Measurements from ENCODE around the gene TYW1.
"Not testable (repeated sequence)": the region's sequence is repeated elsewhere in the genome, so short reads cannot be mapped to it uniquely, and the experiment has no call there.

The TYW1 gene

GRCh38 chr7:67135617-67136486 is 139.2 kb downstream of the TYW1 start:
- not testable (repeated sequence) for DNase-seq

GRCh38 chr7:67137489-67137888 is 140.9 kb downstream of the TYW1 start:
- DNase-seq: not testable (repeated sequence)

- not testable (repeated sequence) for DNase-seq
These were observed 143.2 kb downstream of the TYW1 start for GRCh38 chr7:67139876-67140275.

GRCh38 chr7:67141001-67141400 is 144.4 kb downstream of the TYW1 start:
- not testable (repeated sequence) for DNase-seq

GRCh38 chr7:67143091-67143786 is 146.6 kb downstream of the TYW1 start:
- not testable (repeated sequence) for DNase-seq

GRCh38 chr7:67145581-67146193 is 149.1 kb downstream of the TYW1 start:
- DNase-seq: not testable (repeated sequence)

- DNase-seq: not testable (repeated sequence)
These were observed 152.5 kb downstream of the TYW1 start for GRCh38 chr7:67149131-67149530.

GRCh38 chr7:67154374-67154773 is 157.7 kb downstream of the TYW1 start:
- not testable (repeated sequence) for DNase-seq

- DNase-seq: not testable (repeated sequence)
These were observed 159.4 kb downstream of the TYW1 start for GRCh38 chr7:67156064-67156463.

GRCh38 chr7:67163285-67163684 is 166.7 kb downstream of the TYW1 start:
- DNase-seq: not testable (repeated sequence)

GRCh38 chr7:67171151-67171550 is 174.5 kb downstream of the TYW1 start:
- not testable (repeated sequence) for DNase-seq

- DNase-seq: not testable (repeated sequence)
These were observed 180.1 kb downstream of the TYW1 start for GRCh38 chr7:67176730-67177129.

- not testable (repeated sequence) for DNase-seq
These were observed 182.5 kb downstream of the TYW1 start for GRCh38 chr7:67178915-67179688.

GRCh38 chr7:67182956-67183750 is 186.5 kb downstream of the TYW1 start:
- DNase-seq: not testable (repeated sequence)

- not testable (repeated sequence) for DNase-seq
These were observed 188.5 kb downstream of the TYW1 start for GRCh38 chr7:67184912-67185659.

GRCh38 chr7:67185660-67186129 is 189.1 kb downstream of the TYW1 start:
- DNase-seq: not testable (repeated sequence)

- not testable (repeated sequence) for DNase-seq
These were observed 192.5 kb downstream of the TYW1 start for GRCh38 chr7:67189160-67189559.

GRCh38 chr7:67189801-67190465 is 193.3 kb downstream of the TYW1 start:
- DNase-seq: not testable (repeated sequence)

- DNase-seq: not testable (repeated sequence)
These were observed 194.5 kb downstream of the TYW1 start for GRCh38 chr7:67191002-67191720.
